Stimulated activated naive CD8-positive, alpha-beta T cell treated with anti-CD3 and anti-CD28 coated beads, Interleukin-15, Interleukin-2, amounts not matched to agents 100 ng/mL and 50 ng/mL, for 24 hours (primary cell): Measurements from ENCODE around the gene GPRIN2.
"Not testable (repeated sequence)": the region's sequence is repeated elsewhere in the genome, so short reads cannot be mapped to it uniquely, and the experiment has no call there.

Experiments used
- H3K27ac Mint-ChIP-seq: one replicate; pipeline ENCODE4 v1.8.0; 2021; ENCODE audit warnings: mild to moderate bottlenecking, mixed read lengths
- H3K27me3 Mint-ChIP-seq: one replicate; pipeline ENCODE4 v1.8.0; 2021; ENCODE audit warnings: mixed read lengths
- H3K36me3 Mint-ChIP-seq: one replicate; pipeline ENCODE4 v1.8.0; 2021; ENCODE audit warnings: low read depth, mixed read lengths
- H3K4me1 Mint-ChIP-seq: one replicate; pipeline ENCODE4 v1.8.0; 2021; ENCODE audit warnings: low read depth, mixed read lengths
- H3K4me3 Mint-ChIP-seq: one replicate; pipeline ENCODE4 v1.8.0; 2021; ENCODE audit warnings: mild to moderate bottlenecking, mixed read lengths
- H3K9me3 Mint-ChIP-seq: one replicate; pipeline ENCODE4 v1.8.0; 2021; ENCODE audit warnings: mixed read lengths

GPRIN2 gene

GRCh38 chr10:46578474-46579178 is 22.2 kb upstream of the GPRIN2 start, which contains the start of gene SYT15:
TSS of gene SYT15 (plus strand) at chr10:46579128. CDS start at chr10:46579169, 41 bp downstream.
- not testable (repeated sequence) for H3K4me3 Mint-ChIP-seq, H3K27me3 Mint-ChIP-seq, H3K9me3 Mint-ChIP-seq, H3K4me1 Mint-ChIP-seq, H3K27ac Mint-ChIP-seq, H3K36me3 Mint-ChIP-seq

GRCh38 chr10:46577624-46578473 is 21.4 kb upstream of the GPRIN2 start:
- not testable (repeated sequence) for H3K27me3 Mint-ChIP-seq, H3K4me3 Mint-ChIP-seq, H3K36me3 Mint-ChIP-seq, H3K27ac Mint-ChIP-seq, H3K9me3 Mint-ChIP-seq, H3K4me1 Mint-ChIP-seq

GRCh38 chr10:46573884-46574283 is 17.4 kb upstream of the GPRIN2 start:
- H3K36me3 Mint-ChIP-seq, H3K27ac Mint-ChIP-seq, H3K4me3 Mint-ChIP-seq, H3K27me3 Mint-ChIP-seq, H3K4me1 Mint-ChIP-seq, H3K9me3 Mint-ChIP-seq: not testable (repeated sequence)

GRCh38 chr10:46573314-46573713 is 16.9 kb upstream of the GPRIN2 start:
- H3K4me3 Mint-ChIP-seq, H3K27ac Mint-ChIP-seq, H3K9me3 Mint-ChIP-seq, H3K36me3 Mint-ChIP-seq, H3K4me1 Mint-ChIP-seq, H3K27me3 Mint-ChIP-seq: not testable (repeated sequence)

GRCh38 chr10:46572765-46573164 is 16.3 kb upstream of the GPRIN2 start:
- not testable (repeated sequence) for H3K4me3 Mint-ChIP-seq, H3K27me3 Mint-ChIP-seq

GRCh38 chr10:46570655-46571054 is 14.2 kb upstream of the GPRIN2 start:
- not testable (repeated sequence) for H3K36me3 Mint-ChIP-seq, H3K27me3 Mint-ChIP-seq, H3K9me3 Mint-ChIP-seq, H3K27ac Mint-ChIP-seq, H3K4me1 Mint-ChIP-seq, H3K4me3 Mint-ChIP-seq

More at GRCh38 chr10:46572765-46573164, 16.3 kb upstream of the GPRIN2 start:
- not testable (repeated sequence) for H3K9me3 Mint-ChIP-seq, H3K27ac Mint-ChIP-seq, H3K36me3 Mint-ChIP-seq, H3K4me1 Mint-ChIP-seq

- not testable (repeated sequence) for H3K27me3 Mint-ChIP-seq, H3K4me1 Mint-ChIP-seq, H3K27ac Mint-ChIP-seq, H3K36me3 Mint-ChIP-seq, H3K9me3 Mint-ChIP-seq, H3K4me3 Mint-ChIP-seq
These were observed 10.7 kb upstream of the GPRIN2 start for GRCh38 chr10:46567151-46567550.

GRCh38 chr10:46565591-46566332 is 9.3 kb upstream of the GPRIN2 start:
- H3K27ac Mint-ChIP-seq, H3K4me1 Mint-ChIP-seq, H3K9me3 Mint-ChIP-seq, H3K4me3 Mint-ChIP-seq, H3K36me3 Mint-ChIP-seq, H3K27me3 Mint-ChIP-seq: not testable (repeated sequence)

- peaks cover 3% of the 10 kb centered on the region for H3K4me1 Mint-ChIP-seq
- H3K27ac Mint-ChIP-seq: no peak overlapping the region
- H3K4me3 Mint-ChIP-seq: no peak overlapping the region
- no peaks in the 10 kb centered on the region for H3K36me3 Mint-ChIP-seq
- H3K9me3 Mint-ChIP-seq: no peaks in the 10 kb centered on the region
- peaks cover 3% of the 10 kb centered on the region for H3K27me3 Mint-ChIP-seq
These were observed 4.5 kb upstream of the GPRIN2 start for GRCh38 chr10:46560952-46561351.

GRCh38 chr10:46560381-46560780 is 3.9 kb upstream of the GPRIN2 start:
- H3K36me3 Mint-ChIP-seq: no peaks in the 10 kb centered on the region
- no peak overlapping the region for H3K27ac Mint-ChIP-seq
- peaks cover 3% of the 10 kb centered on the region for H3K4me1 Mint-ChIP-seq
- H3K27me3 Mint-ChIP-seq: peaks cover 7% of the 10 kb centered on the region
- no peaks in the 10 kb centered on the region for H3K9me3 Mint-ChIP-seq
- no peak overlapping the region for H3K4me3 Mint-ChIP-seq

- H3K27me3 Mint-ChIP-seq: peaks cover 7% of the 10 kb centered on the region
- H3K9me3 Mint-ChIP-seq: no peaks in the 10 kb centered on the region
- no peaks in the 10 kb centered on the region for H3K36me3 Mint-ChIP-seq
- H3K4me1 Mint-ChIP-seq: peaks cover 3% of the 10 kb centered on the region
- no peak overlapping the region for H3K4me3 Mint-ChIP-seq
- H3K27ac Mint-ChIP-seq: no peak overlapping the region
These were observed 2.8 kb upstream of the GPRIN2 start for GRCh38 chr10:46559231-46559671.

GRCh38 chr10:46558392-46559185 is 2.1 kb upstream of the GPRIN2 start:
- no peak overlapping the region for H3K27ac Mint-ChIP-seq
- no peak overlapping the region for H3K4me3 Mint-ChIP-seq
- peaks cover 7% of the 10 kb centered on the region for H3K27me3 Mint-ChIP-seq

GRCh38 chr10:46558122-46558391 is 1.6 kb upstream of the GPRIN2 start:
- H3K4me3 Mint-ChIP-seq: no peak overlapping the region

More at GRCh38 chr10:46558392-46559185, 2.1 kb upstream of the GPRIN2 start:
- Mint-ChIP-seq H3K9me3 (no peaks in the 10 kb centered on the region), H3K4me1 (peaks cover 3% of the 10 kb centered on the region), H3K36me3 (no peaks in the 10 kb centered on the region)

GRCh38 chr10:46557319-46558121 is 1.1 kb upstream of the GPRIN2 start:
- no peaks in the 10 kb centered on the region for H3K36me3 Mint-ChIP-seq
- peak overlapping the region; percentile 60 for H3K4me3 Mint-ChIP-seq
- H3K4me1 Mint-ChIP-seq: peaks cover 3% of the 10 kb centered on the region
- peaks cover 7% of the 10 kb centered on the region for H3K27me3 Mint-ChIP-seq
- H3K27ac Mint-ChIP-seq: no peak overlapping the region
- no peaks in the 10 kb centered on the region for H3K9me3 Mint-ChIP-seq

More at GRCh38 chr10:46558122-46558391, 1.6 kb upstream of the GPRIN2 start:
- H3K9me3 Mint-ChIP-seq: no peaks in the 10 kb centered on the region
- H3K27ac Mint-ChIP-seq: no peak overlapping the region
- H3K27me3 Mint-ChIP-seq: peaks cover 7% of the 10 kb centered on the region
- H3K36me3 Mint-ChIP-seq: no peaks in the 10 kb centered on the region
- peaks cover 3% of the 10 kb centered on the region for H3K4me1 Mint-ChIP-seq
